Activated CD4-positive, alpha-beta T cell treated with anti-CD3 and anti-CD28 coated beads for 1 hour (primary cell): ENCODE results near the gene DEFB110.

ENCODE experiments used
- DNase-seq: peaks from one replicate; pipeline ENCODE4 v3.0.0-alpha.2; 2020

The DEFB110 gene

DNA sequence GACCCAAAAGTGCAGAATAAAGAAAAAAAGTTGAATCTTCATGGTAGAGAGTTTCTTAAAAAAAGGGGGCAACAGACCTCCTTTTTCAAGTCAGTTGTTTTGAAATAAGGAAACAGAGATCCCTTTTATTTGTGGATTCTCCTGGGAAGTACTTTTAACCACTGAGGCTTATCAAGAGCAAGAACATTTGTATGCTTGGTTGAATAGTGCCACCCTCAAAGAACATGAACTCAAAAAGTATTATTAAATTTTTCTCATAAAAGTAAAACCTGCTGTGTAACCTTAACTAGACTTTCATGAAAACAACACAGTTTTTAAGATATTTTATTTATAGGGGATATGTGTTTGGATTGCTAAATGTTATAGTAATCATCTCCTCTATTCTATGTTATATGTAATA is at the start of gene DEFB110:
Gene DEFB110 (minus strand): TSS at position 101 of the 400 bp plus-strand sequence. CDS start 59 bp downstream, at position 42.
- DNase-seq, result no peak

DNA sequence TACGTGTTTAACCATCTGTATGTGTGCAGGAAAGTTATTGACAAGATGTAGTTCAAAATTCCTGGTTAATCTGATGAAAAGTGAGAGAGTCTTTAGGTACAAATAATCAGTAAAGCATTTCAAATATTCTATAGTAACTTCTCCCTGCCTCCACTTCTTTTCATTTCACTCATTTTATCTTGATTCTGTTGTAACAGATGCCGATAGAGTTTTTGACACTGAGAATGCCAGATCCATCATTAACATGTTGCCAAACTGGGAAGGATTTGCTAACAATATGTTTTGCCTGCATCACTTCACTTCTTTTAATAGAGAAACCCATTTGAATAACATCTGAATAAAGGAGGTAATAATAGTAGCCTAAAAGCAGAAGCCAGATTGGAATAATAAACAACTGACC is 48.3 kb upstream of the DEFB110 start:
- no peak for DNase-seq

DNA sequence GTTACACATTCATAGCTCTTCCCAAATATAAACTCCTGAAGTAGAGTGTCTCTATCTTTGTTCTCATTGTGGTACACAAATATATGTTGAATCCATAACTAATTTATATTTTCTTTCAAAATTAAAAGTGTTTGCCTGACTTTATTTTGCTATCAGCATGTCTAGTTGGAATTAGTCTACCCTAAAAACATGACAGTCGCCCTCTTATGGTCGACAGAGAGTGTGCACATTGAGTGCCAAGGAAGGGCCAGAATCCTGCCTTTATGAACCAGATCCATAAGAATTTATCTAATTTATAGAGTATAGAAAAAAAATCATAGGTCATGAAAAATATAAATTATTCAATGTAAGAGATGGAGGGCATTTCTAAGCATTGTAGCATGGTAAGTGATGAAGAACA is 40.3 kb upstream of the DEFB110 start:
- no peak for DNase-seq

DNA sequence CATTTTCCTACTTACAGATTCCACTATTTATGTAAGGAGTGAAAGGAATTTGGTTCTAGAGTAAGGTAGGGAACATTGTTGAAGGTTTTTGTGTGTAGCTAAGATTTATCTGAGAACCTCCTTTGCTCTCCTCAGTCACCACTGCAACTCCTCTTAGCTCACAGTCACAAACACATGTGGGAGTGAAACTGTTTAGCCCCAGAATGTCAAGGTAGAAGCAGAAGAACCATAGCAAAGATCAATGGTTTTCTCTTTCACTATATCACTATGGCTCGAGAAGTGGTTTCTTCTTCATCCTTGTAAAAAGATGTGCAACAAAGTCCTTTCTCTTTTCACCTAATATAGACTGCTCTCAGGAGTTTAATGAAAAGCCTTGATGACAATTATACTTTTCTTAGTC is 34.4 kb upstream of the DEFB110 start:
- DNase-seq, result no peak

DNA sequence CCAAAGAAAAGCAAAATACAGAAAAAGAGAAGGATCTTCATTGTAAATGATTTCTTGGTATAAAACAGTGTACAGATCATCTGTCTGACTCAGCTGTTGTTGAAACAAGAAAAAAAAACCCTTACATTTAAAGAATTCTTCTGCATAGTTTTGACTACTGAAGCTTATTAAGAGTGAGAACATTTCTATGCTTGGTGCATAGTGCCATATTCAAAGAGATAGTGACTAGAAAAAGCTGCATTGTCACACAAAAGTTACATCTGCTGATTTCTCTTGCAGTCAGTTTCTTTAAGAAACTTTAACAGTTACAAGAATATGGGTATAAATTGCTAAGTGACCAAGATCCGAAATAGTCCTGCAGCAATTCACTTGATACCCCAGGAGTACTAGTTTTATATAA is 28.0 kb upstream of the DEFB110 start, which contains the start of gene DEFB112:
Gene DEFB112 (minus strand): TSS at position 101 of the 400 bp plus-strand sequence. CDS start 60 bp downstream, at position 41.
- no peak for DNase-seq

DNA sequence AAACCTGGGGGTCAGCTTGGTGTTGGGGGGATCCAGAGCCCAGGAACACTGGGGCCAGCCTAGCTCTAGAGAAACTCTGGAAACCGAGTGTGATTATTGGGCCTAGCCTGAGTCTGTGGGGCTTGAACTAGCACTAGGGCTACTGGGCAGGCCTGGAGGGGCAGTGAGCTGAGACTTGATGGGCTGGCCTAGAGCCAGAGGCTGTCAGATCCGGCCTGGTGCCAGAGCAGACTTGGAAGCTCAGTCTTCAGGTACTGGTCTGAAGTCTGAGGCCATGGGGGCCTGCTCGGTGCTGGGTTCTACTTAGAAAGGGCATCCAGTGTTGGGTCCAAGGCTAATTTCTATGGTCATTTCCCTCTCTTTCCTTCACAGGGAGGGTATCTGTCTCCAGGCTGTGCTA is 25.2 kb upstream of the DEFB110 start:
- DNase-seq, result no peak

DNA sequence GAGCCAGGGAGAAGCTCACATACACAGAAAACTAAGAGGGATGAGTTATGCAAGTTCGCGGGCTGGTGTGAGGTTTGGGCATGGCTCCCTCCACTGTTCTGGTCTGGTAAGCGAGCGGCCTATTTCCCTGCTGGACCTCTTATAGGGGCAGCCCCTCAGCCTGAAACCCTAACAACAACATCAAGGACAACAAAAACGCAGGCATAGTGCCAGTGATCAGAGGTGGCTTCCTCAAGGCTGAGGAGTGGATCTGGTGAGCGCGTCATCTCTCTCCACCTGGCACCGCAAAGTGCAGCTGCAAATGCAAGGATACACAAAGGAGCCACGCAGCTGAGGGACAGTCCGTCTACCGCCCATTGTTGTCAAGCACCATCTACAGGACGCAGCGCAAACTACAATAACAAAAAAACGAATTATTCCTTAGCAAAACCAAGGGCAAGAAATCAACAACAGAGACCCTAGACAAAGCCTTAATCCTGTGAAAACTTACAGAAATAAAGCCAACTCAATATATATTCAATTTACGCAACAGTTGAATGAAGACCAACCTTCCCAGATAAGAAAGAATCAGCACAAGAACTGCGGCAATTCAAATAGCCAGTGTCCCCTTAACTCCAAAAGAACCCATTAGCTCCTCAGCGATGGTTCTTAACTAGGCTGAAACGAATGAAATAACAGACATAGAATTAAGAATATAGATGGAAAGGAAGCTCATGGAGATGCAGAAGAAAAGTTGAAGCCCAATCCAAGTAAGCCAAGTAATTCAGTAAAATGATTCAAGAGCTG is 9.2 kb upstream of the DEFB110 start:
- DNase-seq, result no peak

DNA sequence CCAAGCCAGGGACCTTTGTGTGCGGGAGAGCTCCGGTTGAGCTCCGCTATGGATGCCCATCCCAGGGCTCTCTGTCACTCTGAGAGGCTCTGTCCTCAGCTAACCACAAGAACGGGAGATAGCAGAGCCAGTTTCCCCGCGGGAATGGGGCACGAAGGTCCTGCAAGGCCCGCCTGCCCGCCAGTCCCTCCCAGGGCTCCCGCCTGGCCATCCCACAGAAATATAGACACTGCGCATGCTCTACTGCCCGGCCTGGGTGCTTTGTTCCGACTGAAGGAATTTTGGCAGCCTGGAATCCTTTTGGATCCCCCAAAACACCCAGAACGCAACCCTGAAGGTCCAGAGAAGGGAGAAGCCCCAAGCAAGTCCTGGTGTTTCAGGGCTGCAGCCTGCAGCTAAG is 8.6 kb upstream of the DEFB110 start:
- no peak for DNase-seq

DNA sequence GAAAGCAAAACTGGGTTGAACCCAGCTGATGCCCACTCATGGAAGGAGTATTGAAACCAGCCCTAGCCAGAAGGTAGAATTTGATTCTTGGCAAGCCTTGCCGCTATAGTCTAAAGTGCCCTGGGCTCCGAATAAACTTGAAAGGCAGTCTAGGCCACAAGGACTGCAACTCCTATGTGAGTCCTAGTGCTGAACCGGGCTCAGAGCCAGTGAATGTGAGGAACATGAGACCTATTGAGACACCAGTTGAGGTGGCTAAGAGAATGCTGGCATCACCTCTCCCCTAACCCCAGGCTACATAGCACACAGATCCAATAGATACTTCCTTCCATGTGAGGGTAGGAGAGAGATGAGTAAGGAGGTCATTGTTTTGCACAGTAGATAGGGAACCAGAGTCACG is 3.5 kb upstream of the DEFB110 start:
- no peak for DNase-seq

DNA sequence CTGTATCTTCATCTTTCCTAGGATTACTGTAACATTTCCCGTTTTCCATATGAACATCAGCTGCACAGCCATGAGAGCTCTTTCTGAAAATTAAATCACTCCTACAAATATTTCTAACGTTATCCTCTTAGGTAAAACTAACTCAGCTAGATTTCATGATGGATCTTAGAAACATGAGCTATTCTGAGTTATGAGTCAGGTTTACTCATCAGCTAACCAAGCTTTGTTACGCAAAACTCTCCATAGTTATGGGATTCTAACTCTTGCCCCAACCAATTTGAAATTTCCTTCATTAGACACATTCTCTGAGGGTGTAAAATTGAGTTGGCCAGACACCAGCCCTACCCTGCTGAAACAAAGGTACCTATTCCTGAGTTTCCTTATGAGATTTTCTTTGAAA is 14.0 kb downstream of the DEFB110 start:
- DNase-seq, result no peak

DNA sequence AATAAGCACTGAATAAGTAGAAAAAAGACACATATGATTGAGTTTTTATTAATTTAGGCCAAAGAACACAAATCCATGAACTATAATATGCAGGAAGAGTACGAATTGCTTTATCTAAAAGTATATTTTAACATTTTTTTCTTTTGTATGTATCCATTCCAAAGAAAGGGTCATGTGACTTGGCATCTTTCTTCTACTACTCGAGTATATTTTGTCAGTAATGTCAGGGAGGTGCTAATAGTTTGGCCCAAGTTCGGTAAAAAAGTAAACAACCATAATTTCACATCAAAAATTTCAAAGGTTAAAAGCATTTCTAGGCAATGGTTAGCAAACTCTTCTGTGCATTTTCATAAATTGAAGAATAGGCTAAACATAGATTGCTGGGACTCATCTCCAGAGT is 18.7 kb downstream of the DEFB110 start:
- no peak for DNase-seq

DNA sequence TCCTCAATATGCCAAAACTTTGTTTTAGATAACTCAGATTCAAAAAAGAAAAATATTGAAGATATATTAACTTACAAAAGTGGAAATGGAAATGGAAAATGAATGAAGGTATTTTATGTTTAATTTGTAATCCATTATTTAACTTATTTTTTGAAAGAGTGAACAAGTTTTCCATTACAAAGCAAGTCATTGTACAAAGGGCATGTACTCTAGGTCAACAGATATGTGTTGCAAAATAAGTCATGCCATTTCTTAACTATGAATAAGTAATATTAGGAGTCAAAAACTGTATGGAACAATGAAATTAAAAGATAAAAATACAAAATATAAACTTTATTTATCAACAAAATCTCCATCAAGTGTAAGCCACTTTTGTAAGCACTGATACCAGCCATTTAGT is 26.5 kb downstream of the DEFB110 start:
- DNase-seq, result no peak

DNA sequence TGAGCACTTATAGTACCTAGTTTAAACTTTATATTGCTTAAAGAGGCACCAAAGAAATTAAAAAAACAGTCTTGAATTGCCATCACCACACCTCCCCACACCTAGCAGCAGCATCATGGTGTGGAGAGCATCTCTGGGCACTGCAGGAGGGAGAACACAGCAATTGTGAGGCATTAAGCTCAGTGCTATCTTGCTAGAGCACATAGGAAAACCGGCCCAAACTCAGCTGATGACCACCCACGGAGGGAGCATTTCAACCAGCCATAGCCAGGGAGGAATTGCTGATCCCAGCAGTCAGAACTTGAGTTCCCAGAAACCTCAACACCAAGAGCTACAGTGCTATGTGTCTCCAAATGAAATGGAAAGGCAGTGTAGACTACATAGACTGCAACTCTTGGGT is 32.9 kb downstream of the DEFB110 start:
- no peak for DNase-seq

DNA sequence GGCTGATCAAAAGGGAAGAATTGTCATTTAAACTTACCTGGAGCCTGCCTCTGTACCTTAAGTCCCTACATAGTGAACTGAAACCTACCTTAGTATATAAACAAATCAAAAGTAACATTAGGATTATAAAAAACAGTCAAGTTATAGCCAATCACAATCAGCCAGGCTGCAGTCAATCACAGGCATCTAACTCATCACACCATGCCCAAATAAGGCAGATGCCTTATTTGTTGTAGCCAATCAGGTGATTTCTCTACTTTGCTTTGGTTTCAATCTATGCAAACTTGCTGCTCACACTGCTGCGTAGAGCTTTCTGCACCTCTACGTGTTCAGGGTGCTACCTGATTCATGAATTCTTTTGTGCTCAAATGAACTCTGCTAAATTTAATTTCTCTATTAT is 34.0 kb downstream of the DEFB110 start:
- no peak for DNase-seq

DNA sequence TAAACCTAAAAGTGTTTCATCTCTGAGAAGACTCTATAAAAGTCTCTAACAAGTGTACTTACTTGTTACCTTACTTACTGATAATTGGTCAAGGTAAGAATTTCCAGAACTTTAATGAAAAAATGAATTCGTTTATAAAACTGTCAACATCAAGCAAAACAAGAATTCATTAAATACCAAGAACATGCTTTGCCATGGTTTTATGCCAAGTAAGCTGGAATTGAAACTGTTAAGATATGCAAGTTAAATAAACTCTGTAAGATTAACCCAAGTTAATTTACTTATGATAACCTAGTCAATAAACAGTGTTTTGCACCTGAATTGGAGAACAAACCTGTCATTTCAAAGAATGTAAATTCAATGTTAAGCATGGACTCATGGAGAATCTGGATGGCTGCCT is 35.2 kb downstream of the DEFB110 start:
- no peak for DNase-seq

DNA sequence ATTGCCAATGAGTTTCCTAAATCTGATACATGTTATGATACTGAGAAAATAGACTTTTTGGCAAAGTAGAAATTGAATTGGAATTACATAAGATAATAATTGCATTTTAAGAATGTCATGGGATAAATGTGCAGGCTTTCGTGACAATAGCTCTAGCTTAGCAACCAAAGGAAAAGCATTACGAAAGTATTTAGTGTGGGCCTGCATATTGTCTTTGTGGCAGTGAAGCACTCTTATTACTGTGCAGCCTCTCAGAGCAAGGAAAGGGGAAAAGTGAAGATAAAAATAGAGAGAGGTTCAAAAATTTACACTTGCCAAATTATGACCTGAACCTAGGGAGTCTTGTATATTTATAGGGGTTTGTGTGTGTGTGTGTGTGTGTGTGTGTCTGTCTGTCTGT is 39.7 kb downstream of the DEFB110 start:
- DNase-seq, result no peak

DNA sequence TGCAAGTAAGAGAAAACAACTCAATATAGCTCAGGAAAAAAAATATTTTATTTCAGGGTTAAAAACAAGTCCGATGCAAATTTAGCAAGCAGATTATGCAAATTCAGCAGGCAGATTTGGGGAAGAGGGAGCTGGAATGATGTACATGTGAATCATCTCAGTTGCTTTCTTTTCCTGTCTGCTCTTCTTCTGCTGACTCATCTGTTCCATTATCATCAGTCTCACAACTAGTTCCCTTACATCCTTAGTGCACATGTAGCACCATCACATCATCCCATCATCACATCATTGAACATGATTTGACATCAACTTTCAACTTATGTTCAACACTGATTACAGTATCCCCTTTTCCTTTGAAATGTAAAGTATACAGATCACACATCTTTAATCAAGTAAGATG is 40.9 kb downstream of the DEFB110 start:
- no peak for DNase-seq

DNA sequence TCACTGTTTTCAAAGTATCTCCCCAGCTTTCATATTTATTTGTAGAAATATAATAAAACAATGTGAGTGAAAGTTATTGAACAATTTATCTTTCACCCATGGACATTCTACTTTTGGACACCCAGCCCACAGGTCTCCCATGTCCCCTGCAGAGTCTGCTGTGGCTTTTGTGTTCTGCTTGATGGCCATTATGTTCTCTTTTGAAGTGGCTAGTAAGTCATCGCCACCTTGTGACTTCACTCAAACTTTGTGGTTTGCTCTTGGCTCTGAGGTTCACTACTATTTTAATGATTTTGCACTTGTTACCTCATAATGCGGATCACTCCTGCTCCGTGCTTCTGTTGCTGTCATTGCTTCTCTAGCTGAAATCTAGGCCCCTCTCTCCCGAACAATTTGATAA is 42.2 kb downstream of the DEFB110 start:
- no peak for DNase-seq

DNA sequence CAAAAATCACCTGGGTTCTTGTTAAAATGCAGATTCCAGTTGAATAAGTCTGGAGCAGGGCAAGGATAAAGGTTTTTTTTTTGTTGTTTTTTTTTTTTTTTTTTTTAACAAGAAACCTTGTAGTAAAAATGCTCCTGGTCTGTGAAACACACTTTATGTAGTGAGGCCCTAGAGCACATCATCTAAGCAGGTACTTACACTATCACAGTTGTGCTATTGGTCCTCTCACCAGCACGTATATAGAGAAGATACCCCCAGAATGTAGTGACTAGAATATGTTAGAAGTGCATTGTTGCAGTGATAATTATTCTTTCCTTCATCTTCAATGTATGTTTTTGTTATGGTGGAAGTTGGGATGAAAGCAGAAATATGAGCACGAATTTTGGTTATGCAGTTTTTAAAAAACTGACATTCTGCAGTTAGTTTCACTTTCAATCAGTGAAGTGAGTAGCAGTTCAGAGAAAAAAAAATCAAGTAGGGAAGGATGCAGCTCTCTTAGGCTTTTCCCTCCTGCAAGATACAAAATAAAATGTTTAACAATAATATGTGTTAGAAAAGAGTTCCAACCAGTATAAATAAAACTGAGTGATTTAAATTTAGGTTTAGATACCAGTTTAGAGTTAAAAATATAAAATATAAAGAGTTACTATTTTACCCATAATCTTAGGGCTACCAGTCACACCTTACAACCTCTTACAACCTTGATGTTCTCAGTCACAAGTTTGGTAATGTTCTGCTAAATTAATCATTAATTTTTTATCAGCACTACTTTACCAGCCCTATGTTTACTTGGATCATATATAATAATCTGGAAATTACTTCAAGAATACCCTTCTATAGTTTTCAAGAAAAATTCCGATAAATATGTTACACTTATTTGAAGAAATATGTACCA is 43.2 kb downstream of the DEFB110 start:
- no peak for DNase-seq

DNA sequence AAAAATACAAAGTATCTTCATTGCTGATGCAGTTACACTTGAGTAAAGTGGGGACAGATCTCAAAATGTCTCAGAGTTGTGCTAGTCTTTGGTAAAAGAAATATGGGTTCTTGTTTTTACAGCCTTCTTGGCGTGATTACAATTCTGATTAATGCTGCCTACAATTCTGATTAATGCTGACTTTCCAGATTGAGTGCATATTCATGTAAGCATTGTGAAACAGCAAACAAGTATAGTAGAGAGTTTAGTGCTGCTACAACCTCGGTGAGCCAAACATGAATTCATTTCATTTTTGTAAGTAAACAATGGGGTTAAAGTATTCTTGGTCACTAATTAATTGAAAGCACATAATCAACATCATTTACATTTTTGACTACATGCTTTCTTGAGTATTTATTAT is 52.2 kb downstream of the DEFB110 start, which contains the start of gene DEFB113:
Gene DEFB113 (minus strand): TSS at position 21 of the 400 bp plus-strand sequence. CDS start 0 bp downstream, at position 21.
- no peak for DNase-seq
